ENCODE data around the gene CHCHD3. TPM values are rescaled to one million over a fixed set of nuclear protein-coding genes. Genes with fewer than 3 reads are reported as not detected.

CHCHD3 gene
- total and polyA plus RNA-seq, 4 donors = 25.5 to 37.8 (median 31.8) TPM

DNA sequence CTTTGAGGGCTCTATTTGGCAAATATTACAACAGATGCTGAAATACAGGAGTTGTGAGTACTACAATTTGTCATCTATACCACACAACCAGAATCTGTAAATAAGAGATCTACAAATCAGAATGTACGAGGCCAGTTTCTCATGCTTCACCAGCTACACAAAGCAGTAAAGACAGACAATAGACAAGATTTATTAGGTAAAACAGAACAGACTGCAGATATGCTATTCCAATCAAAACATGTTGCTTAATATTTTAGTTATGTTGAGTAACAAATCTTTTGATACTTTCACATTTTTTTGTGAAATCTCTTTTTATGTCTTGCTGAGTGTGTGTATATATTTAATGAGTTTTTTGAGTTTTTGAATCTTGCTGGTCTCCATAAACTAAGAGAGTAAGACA lies 109.1 kb downstream of the CHCHD3 start:
- Histone ChIP-seq H3K27ac (ENCODE audit: low read depth in 1 of 2, low read length in 2 of 2) (no peak overlapping the region), H3K36me3 (ENCODE audit: control insufficient read depth in 4 of 4, insufficient read depth in 3 of 4, low read depth in 1 of 4, low read length in 3 of 4) (peaks cover 0 to 6% (median 2%) of the 10 kb centered on the region in 4 donors), H3K9ac (ENCODE audit: low read depth in 1 of 2, low read length in 2 of 2) (no peak overlapping the region), H3K9me3 (ENCODE audit: control insufficient read depth in 4 of 4, low read length in 3 of 4) (no peaks in the 10 kb centered on the region), H3K4me1 (ENCODE audit: control insufficient read depth in 4 of 4, insufficient read depth in 4 of 4, low read length in 3 of 4) (no peaks in the 10 kb centered on the region), H3K4me3 (ENCODE audit: low read depth in 1 of 3, low read length in 3 of 3) (no peak overlapping the region), H3K27me3 (ENCODE audit: control insufficient read depth in 4 of 4, insufficient read depth in 4 of 4, low read length in 3 of 4) (no peaks in the 10 kb centered on the region)
- no peak for TF ChIP-seq TAF1 (conservative IDR thresholded peaks at IDR 0.05)
- TF ChIP-seq NR2F2 (IDR thresholded peaks at IDR 0.05) = no peak
- no peak for TF ChIP-seq HNF4A (conservative IDR thresholded peaks at IDR 0.05)
- no peak for TF ChIP-seq HNF4G (IDR thresholded peaks at IDR 0.05)
- TF ChIP-seq, protein P1, sequence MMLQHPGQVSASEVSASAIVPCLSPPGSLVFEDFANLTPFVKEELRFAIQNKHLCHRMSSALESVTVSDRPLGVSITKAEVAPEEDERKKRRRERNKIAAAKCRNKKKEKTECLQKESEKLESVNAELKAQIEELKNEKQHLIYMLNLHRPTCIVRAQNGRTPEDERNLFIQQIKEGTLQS (IDR thresholded peaks at IDR 0.05) = no peak
- TF ChIP-seq, protein P2, sequence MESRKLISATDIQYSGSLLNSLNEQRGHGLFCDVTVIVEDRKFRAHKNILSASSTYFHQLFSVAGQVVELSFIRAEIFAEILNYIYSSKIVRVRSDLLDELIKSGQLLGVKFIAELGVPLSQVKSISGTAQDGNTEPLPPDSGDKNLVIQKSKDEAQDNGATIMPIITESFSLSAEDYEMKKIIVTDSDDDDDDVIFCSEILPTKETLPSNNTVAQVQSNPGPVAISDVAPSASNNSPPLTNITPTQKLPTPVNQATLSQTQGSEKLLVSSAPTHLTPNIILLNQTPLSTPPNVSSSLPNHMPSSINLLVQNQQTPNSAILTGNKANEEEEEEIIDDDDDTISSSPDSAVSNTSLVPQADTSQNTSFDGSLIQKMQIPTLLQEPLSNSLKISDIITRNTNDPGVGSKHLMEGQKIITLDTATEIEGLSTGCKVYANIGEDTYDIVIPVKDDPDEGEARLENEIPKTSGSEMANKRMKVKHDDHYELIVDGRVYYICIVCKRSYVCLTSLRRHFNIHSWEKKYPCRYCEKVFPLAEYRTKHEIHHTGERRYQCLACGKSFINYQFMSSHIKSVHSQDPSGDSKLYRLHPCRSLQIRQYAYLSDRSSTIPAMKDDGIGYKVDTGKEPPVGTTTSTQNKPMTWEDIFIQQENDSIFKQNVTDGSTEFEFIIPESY (IDR thresholded peaks at IDR 0.05) = no peak
- no peak for TF ChIP-seq GABPA (IDR thresholded peaks at IDR 0.05 in 1 of 2, conservative IDR thresholded peaks at IDR 0.05 in 1 of 2)
- TF ChIP-seq, protein P3, sequence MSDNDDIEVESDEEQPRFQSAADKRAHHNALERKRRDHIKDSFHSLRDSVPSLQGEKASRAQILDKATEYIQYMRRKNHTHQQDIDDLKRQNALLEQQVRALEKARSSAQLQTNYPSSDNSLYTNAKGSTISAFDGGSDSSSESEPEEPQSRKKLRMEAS (IDR thresholded peaks at IDR 0.05) = no peak
- TF ChIP-seq, protein P4, sequence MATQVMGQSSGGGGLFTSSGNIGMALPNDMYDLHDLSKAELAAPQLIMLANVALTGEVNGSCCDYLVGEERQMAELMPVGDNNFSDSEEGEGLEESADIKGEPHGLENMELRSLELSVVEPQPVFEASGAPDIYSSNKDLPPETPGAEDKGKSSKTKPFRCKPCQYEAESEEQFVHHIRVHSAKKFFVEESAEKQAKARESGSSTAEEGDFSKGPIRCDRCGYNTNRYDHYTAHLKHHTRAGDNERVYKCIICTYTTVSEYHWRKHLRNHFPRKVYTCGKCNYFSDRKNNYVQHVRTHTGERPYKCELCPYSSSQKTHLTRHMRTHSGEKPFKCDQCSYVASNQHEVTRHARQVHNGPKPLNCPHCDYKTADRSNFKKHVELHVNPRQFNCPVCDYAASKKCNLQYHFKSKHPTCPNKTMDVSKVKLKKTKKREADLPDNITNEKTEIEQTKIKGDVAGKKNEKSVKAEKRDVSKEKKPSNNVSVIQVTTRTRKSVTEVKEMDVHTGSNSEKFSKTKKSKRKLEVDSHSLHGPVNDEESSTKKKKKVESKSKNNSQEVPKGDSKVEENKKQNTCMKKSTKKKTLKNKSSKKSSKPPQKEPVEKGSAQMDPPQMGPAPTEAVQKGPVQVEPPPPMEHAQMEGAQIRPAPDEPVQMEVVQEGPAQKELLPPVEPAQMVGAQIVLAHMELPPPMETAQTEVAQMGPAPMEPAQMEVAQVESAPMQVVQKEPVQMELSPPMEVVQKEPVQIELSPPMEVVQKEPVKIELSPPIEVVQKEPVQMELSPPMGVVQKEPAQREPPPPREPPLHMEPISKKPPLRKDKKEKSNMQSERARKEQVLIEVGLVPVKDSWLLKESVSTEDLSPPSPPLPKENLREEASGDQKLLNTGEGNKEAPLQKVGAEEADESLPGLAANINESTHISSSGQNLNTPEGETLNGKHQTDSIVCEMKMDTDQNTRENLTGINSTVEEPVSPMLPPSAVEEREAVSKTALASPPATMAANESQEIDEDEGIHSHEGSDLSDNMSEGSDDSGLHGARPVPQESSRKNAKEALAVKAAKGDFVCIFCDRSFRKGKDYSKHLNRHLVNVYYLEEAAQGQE (IDR thresholded peaks at IDR 0.05) = no peak
- no peak for TF ChIP-seq FOXA1 (IDR thresholded peaks at IDR 0.05)
- no peak for TF ChIP-seq RAD21 (IDR thresholded peaks at IDR 0.05)
- no peak for TF ChIP-seq YY1 (IDR thresholded peaks at IDR 0.05)
- TF ChIP-seq RXRA (IDR thresholded peaks at IDR 0.05) = no peak
- TF ChIP-seq, protein P5, sequence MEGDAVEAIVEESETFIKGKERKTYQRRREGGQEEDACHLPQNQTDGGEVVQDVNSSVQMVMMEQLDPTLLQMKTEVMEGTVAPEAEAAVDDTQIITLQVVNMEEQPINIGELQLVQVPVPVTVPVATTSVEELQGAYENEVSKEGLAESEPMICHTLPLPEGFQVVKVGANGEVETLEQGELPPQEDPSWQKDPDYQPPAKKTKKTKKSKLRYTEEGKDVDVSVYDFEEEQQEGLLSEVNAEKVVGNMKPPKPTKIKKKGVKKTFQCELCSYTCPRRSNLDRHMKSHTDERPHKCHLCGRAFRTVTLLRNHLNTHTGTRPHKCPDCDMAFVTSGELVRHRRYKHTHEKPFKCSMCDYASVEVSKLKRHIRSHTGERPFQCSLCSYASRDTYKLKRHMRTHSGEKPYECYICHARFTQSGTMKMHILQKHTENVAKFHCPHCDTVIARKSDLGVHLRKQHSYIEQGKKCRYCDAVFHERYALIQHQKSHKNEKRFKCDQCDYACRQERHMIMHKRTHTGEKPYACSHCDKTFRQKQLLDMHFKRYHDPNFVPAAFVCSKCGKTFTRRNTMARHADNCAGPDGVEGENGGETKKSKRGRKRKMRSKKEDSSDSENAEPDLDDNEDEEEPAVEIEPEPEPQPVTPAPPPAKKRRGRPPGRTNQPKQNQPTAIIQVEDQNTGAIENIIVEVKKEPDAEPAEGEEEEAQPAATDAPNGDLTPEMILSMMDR (IDR thresholded peaks at IDR 0.05; ENCODE audit: low read depth, low read length, missing input control) = no peak
- no peak for TF ChIP-seq JUND (IDR thresholded peaks at IDR 0.05)
- no peak for DNase-seq (ENCODE audit: low spot score)
- WGBS = 99% methylated on average over 1 of the region's 1 CpG

DNA sequence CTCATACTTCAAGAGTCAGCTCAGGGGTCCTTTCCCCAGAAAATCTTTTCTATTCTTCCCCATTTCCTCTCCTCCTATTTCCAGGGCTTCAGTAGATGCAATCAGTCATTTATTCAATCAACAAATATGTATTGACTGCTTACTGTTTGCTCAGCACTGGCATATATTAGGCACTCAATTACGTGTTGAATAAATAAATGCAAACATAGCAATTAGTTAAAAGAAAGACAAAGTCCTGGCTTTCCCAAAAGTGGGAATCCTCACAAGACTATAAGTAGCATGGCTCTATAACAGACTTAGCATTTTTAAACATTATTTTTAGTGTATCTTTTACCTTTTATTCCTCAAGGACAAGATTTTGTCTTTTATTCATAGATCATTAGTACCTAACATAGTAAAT lies 111.6 kb downstream of the CHCHD3 start:
- H3K4me3 ChIP-seq (ENCODE audit: low read depth in 1 of 3, low read length in 3 of 3) = no peak overlapping the region
- no peaks in the 10 kb centered on the region for H3K27me3 ChIP-seq (ENCODE audit: control insufficient read depth in 4 of 4, insufficient read depth in 4 of 4, low read length in 3 of 4)
- peaks cover 0 to 6% (median 2%) of the 10 kb centered on the region in 4 donors for H3K36me3 ChIP-seq (ENCODE audit: control insufficient read depth in 4 of 4, insufficient read depth in 3 of 4, low read depth in 1 of 4, low read length in 3 of 4)
- H3K27ac ChIP-seq (ENCODE audit: low read depth in 1 of 2, low read length in 2 of 2) = no peak overlapping the region
- WGBS = 88% methylated on average over 1 of the region's 1 CpG
- no peak overlapping the region for H3K9ac ChIP-seq (ENCODE audit: low read depth in 1 of 2, low read length in 2 of 2)
- no peaks in the 10 kb centered on the region for H3K9me3 ChIP-seq (ENCODE audit: control insufficient read depth in 4 of 4, low read length in 3 of 4)
- no peaks in the 10 kb centered on the region for H3K4me1 ChIP-seq (ENCODE audit: control insufficient read depth in 4 of 4, insufficient read depth in 4 of 4, low read length in 3 of 4)
- DNase-seq (ENCODE audit: low spot score) = no peak
- no peak for TF ChIP-seq RAD21 (IDR thresholded peaks at IDR 0.05)
- no peak for TF ChIP-seq YY1 (IDR thresholded peaks at IDR 0.05)
- TF ChIP-seq, protein P4 (IDR thresholded peaks at IDR 0.05) = no peak
- TF ChIP-seq, protein P5 (IDR thresholded peaks at IDR 0.05; ENCODE audit: low read depth, low read length, missing input control) = no peak
- TF ChIP-seq, protein P1 (IDR thresholded peaks at IDR 0.05) = no peak

Measured in liver (tissue), 9 donors.